SU-DHL-6 (cell line): ENCODE results near the gene SPTLC2.

Experiments used
- H2AFZ ChIP-seq: fragments of 200-600 bp; sonication (generic); 2 replicates; pipeline ENCODE4 v1.6.1; 2014; ENCODE audit warnings: low read depth, mild to moderate bottlenecking, moderate library complexity, mixed read lengths, antibody characterized with exemption, low read length; ENCODE audit not compliant: severe bottlenecking
- H3F3A ChIP-seq: fragments of 200-600 bp; shearing (Covaris generic); 2 replicates; pipeline ENCODE4 v1.6.0; 2016; ENCODE audit warnings: antibody characterized with exemption, mild to moderate bottlenecking; ENCODE audit not compliant: insufficient read depth
- H3K27ac ChIP-seq: fragments of 200-600 bp; sonication (generic); 2 replicates; pipeline ENCODE4 v1.5.1; 2016; ENCODE audit warnings: low read depth, mild to moderate bottlenecking, low read length, moderate library complexity, mixed read lengths
- H3K27me3 ChIP-seq: fragments of 200-600 bp; sonication (generic), shearing (Covaris generic); 2 replicates; pipeline ENCODE4 v1.6.0; 2014; ENCODE audit warnings: mild to moderate bottlenecking, low read length
- H3K36me3 ChIP-seq: fragments of 200-600 bp; sonication (generic); 2 replicates; pipeline ENCODE4 v1.6.1; 2014; ENCODE audit warnings: mild to moderate bottlenecking, low read length, mixed read lengths
- H3K4me2 ChIP-seq: fragments of 300-600, 200-600 bp; shearing (Covaris generic), sonication (generic); 2 replicates; pipeline ENCODE4 v1.6.0; 2014; ENCODE audit warnings: low read length, low read depth, mild to moderate bottlenecking; ENCODE audit not compliant: poor library complexity, severe bottlenecking
- H3K4me3 ChIP-seq: fragments of 200-600 bp; sonication (generic); 2 replicates; pipeline ENCODE4 v1.5.1; 2014; ENCODE audit warnings: antibody characterized with exemption, low read length, mild to moderate bottlenecking, mixed read lengths; ENCODE audit not compliant: insufficient read depth, poor library complexity, severe bottlenecking
- H3K79me2 ChIP-seq: fragments of 200-600 bp; sonication (generic); 2 replicates; pipeline ENCODE4 v1.6.1; 2014; ENCODE audit warnings: mild to moderate bottlenecking, low read length, moderate library complexity; ENCODE audit not compliant: insufficient read depth
- H3K9ac ChIP-seq: fragments of 200-600 bp; sonication (generic); 2 replicates; pipeline ENCODE4 v1.7.0; 2014; ENCODE audit warnings: mild to moderate bottlenecking, low read length
- H3K9me2 ChIP-seq: fragments of 200-600 bp; sonication (generic); replicated peaks from 2 replicates; pipeline ENCODE4 v1.6.1; 2014; ENCODE audit warnings: low read length; ENCODE audit not compliant: insufficient read depth
- H3K9me3 ChIP-seq: fragments of 200-600 bp; sonication (generic); 2 replicates; pipeline ENCODE4 v1.6.1; 2014; ENCODE audit warnings: low read length, mixed read lengths; ENCODE audit not compliant: insufficient read depth
- H4K20me1 ChIP-seq: fragments of 200-600 bp; sonication (generic); 2 replicates; pipeline ENCODE4 v1.6.1; 2014; ENCODE audit warnings: low read depth, mild to moderate bottlenecking, antibody characterized with exemption, low read length, moderate library complexity, mixed read lengths
- CTCF ChIP-seq: fragments of 200-600 bp; sonication (generic); IDR thresholded peaks from one replicate; pipeline ENCODE4 v1.5.1; 2017; ENCODE audit warnings: antibody characterized with exemption, mild to moderate bottlenecking, low read length, moderate library complexity; ENCODE audit not compliant: insufficient read depth, poor library complexity, severe bottlenecking
- EZH2phosphoT487 ChIP-seq: fragments of 200-600 bp; sonication (generic), shearing (Covaris generic); conservative IDR thresholded peaks from 2 replicates; pipeline ENCODE4 v1.6.1; 2018; ENCODE audit warnings: mild to moderate bottlenecking, antibody characterized with exemption, low read length, moderate library complexity, mixed read lengths

Gene SPTLC2

GRCh38 chr14:77605392-77605972 lies 11.0 kb downstream of the SPTLC2 start:
- Histone ChIP-seq H3K4me3 (no peak overlapping the region), H3K27me3 (no peaks in the 10 kb centered on the region), H3K36me3 (no peaks in the 10 kb centered on the region), H3K9me2 (no peaks in the 10 kb centered on the region), H4K20me1 (peaks cover 5% of the 10 kb centered on the region), H2AFZ (no peak overlapping the region), H3K9me3 (no peaks in the 10 kb centered on the region), H3K27ac (no peak overlapping the region), H3F3A (no peaks in the 10 kb centered on the region), H3K9ac (no peak overlapping the region), H3K79me2 (peaks cover 87% of the 10 kb centered on the region), H3K4me2 (no peak overlapping the region)
- TF ChIP-seq CTCF: no peak
- TF ChIP-seq EZH2phosphoT487: no peak

- Histone ChIP-seq H3K36me3 (no peaks in the 10 kb centered on the region), H3K79me2 (peaks cover 88% of the 10 kb centered on the region), H3K27me3 (no peaks in the 10 kb centered on the region), H2AFZ (no peak overlapping the region), H3F3A (peaks cover 7% of the 10 kb centered on the region; the same call in 1 of the 2 replicates), H3K9ac (no peak overlapping the region), H3K4me3 (no peak overlapping the region), H4K20me1 (peaks cover 5% of the 10 kb centered on the region; the same call in 1 of the 2 replicates), H3K9me3 (no peaks in the 10 kb centered on the region), H3K9me2 (no peaks in the 10 kb centered on the region), H3K4me2 (no peak overlapping the region), H3K27ac (no peak overlapping the region)
- TF ChIP-seq EZH2phosphoT487 (no peak), CTCF (no peak)
These were observed 12.7 kb downstream of the SPTLC2 start for GRCh38 chr14:77603654-77604255.

- Histone ChIP-seq H4K20me1 (peaks cover 5% of the 10 kb centered on the region; the same call in 1 of the 2 replicates), H3K9me2 (no peaks in the 10 kb centered on the region), H3K36me3 (no peaks in the 10 kb centered on the region), H3K9ac (no peak overlapping the region), H3K27ac (no peak overlapping the region), H3K4me3 (no peak overlapping the region), H3K27me3 (no peaks in the 10 kb centered on the region), H3K9me3 (no peaks in the 10 kb centered on the region), H3F3A (peaks cover 7% of the 10 kb centered on the region; the same call in 1 of the 2 replicates), H2AFZ (no peak overlapping the region), H3K79me2 (peaks cover 89% of the 10 kb centered on the region), H3K4me2 (no peak overlapping the region)
- TF ChIP-seq CTCF: no peak
- TF ChIP-seq EZH2phosphoT487: no peak
These were observed 13.4 kb downstream of the SPTLC2 start for GRCh38 chr14:77603031-77603430.
